GM10847 (cell line): ENCODE data around the gene SLAMF1.

Experiments used
- POLR2A ChIP-seq: IDR thresholded peaks from 2 replicates; pipeline ENCODE4 v1.6.1; 2011; ENCODE audit not compliant: insufficient read length; ENCODE audit errors: extremely low read depth

Gene SLAMF1

GRCh38 chr1:160670701-160671100 lies 23.9 kb upstream of the SLAMF1 start:
- TF ChIP-seq POLR2A = no peak

DNA sequence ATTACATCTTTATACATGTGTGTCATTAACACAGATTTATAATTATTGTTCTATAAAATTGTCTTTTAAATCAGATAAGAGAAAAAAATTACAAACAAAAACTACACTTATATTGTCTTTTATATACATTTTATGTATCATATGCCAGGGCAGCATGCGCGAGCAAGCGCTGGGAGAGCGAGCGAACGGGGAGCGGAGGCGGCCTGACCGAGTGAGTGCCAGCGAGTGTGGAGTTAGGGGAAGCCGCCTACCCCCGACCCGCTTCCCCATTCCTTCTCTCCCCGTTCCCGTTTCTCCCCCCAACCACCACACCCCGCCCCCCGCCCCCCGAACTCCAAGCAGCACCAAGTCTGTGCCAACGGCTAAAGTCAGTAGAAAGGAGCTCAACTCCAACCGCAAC lies 23.0 kb upstream of the SLAMF1 start:
- no peak for TF ChIP-seq POLR2A

GRCh38 chr1:160669276-160669675 lies 22.4 kb upstream of the SLAMF1 start:
- no peak for TF ChIP-seq POLR2A

GRCh38 chr1:160667896-160668295 lies 21.1 kb upstream of the SLAMF1 start:
- TF ChIP-seq POLR2A = no peak

- no peak for TF ChIP-seq POLR2A
Measured at GRCh38 chr1:160666079-160666442, 19.2 kb upstream of the SLAMF1 start.

GRCh38 chr1:160665330-160666078 lies 18.7 kb upstream of the SLAMF1 start:
- TF ChIP-seq POLR2A = no peak

GRCh38 chr1:160664573-160665051 lies 17.8 kb upstream of the SLAMF1 start:
- TF ChIP-seq POLR2A = no peak

DNA sequence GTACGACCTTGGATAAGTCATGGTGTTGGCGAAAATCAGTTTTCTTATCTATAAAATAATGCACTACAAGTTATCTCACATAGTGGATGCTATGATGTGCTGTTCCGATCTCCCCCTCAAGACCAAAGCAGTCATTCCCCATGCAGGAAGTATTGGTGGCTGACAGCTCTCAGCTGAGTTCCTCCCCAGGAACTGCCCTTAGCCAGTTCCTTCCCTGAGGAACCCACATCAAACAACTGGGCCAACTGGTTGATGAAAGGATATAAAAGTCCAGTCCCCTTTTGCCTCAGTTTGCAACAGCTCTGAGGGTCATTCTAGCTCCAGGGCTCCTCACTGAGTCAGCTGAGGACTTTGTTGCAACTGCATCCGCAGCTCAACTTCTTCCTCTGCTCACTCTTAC lies 16.1 kb upstream of the SLAMF1 start:
- TF ChIP-seq POLR2A = no peak

DNA sequence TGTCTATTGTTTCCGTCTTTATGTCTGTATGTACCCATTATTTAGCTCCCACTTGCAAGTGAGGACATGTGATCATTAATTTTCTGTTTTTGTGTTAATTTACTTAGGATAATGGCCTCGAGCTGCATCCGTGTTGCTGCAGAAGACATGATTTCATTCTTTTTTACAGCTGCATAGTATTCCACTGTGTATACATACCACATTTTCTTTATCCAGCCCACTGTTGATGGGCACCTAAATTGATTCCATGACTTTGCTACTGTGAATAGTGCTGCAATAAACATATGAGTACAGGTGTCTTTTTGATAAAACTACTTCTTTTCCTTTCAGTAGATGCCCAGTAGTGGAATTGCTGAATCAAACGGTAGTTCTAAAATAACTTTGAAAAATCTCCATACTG lies 12.7 kb upstream of the SLAMF1 start:
- TF ChIP-seq POLR2A = no peak

DNA sequence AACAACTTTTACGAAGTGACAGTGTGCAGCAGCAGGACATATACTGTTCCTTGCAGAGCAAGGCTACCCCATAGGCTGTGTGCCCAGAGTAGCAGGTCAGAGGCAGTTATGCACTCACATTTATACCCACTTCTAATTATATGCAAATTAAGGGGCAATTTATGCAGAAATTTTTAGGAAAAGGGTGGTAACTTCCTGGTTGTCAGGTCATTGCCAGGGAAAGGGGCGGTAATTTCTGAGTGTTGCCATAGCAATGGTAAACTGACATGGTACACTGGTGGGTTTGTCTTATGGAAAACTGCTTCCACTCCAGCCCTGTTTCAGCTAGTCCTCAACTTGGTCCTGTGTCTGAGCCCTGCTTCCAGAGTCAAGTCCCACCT lies 12.0 kb upstream of the SLAMF1 start:
- no peak for TF ChIP-seq POLR2A

- no peak for TF ChIP-seq POLR2A
Measured at GRCh38 chr1:160658162-160658813, 11.4 kb upstream of the SLAMF1 start.

DNA sequence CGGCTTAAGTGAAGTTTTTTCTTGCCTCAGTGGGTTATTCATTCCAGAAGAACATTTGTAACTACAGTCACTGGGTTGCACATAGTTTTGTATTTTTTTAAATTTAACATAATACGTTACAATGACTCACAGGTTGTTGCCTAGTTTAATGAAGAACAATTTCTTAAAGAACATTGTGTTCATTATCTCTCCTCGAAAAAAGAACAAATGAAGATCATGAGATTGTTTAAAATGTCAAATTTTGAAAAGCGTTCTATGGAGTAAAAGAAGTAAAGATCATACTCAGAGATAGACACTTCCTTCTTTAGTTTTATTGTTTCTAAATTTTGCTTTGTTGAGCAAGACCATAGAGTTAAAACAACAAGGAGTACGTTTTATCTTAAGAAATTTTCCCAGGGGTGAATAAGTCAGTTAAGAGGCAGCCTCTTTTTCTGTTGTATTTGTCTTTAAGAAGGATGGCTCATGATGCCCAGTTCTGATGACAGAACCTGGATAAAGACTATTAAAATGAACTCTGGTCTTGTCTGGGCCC lies 10.5 kb upstream of the SLAMF1 start:
- no peak for TF ChIP-seq POLR2A

GRCh38 chr1:160656737-160657136 lies 9.9 kb upstream of the SLAMF1 start:
- no peak for TF ChIP-seq POLR2A

- TF ChIP-seq POLR2A = no peak
Measured at GRCh38 chr1:160653620-160654016, 6.8 kb upstream of the SLAMF1 start.

- no peak for TF ChIP-seq POLR2A
Measured at GRCh38 chr1:160652924-160653619, 6.2 kb upstream of the SLAMF1 start.
